Mesenchymal stem cell (in vitro differentiated cells and primary cell): ENCODE data around the gene ATRNL1.

Experiments used
- DNase-seq: peaks from one replicate; pipeline ENCODE4 v3.0.0-alpha.2; 2013
- H2AFZ ChIP-seq: one replicate; pipeline ENCODE4 v1.6.1; 2013; ENCODE audit warnings: low read depth, mild to moderate bottlenecking, control low read depth, inconsistent platforms, low read length, moderate library complexity
- H2AK5ac ChIP-seq: 2 replicates; pipeline ENCODE4 v1.6.1; 2013; ENCODE audit warnings: low read length, moderate library complexity, mild to moderate bottlenecking, inconsistent platforms; ENCODE audit not compliant: severe bottlenecking
- H2BK120ac ChIP-seq: one replicate; pipeline ENCODE4 v1.6.1; 2013; ENCODE audit warnings: low read depth, mild to moderate bottlenecking, inconsistent platforms, low read length, moderate library complexity
- H2BK12ac ChIP-seq, 2 experiments: one replicate each; pipeline ENCODE4 v1.6.1; 2013; ENCODE audit warnings: inconsistent platforms in 2 of 2, low read length in 2 of 2, mild to moderate bottlenecking in 2 of 2, moderate library complexity in 2 of 2, control low read depth in 1 of 2
- H2BK15ac ChIP-seq: one replicate; pipeline ENCODE4 v1.6.1; 2013; ENCODE audit warnings: mild to moderate bottlenecking, low read depth, inconsistent platforms; ENCODE audit not compliant: poor library complexity, severe bottlenecking
- H2BK5ac ChIP-seq: 2 replicates; pipeline ENCODE4 v1.6.1; 2013; ENCODE audit warnings: low read depth, mild to moderate bottlenecking, low read length, control low read depth, inconsistent platforms; ENCODE audit not compliant: poor library complexity, severe bottlenecking
- H3K14ac ChIP-seq, 2 experiments: one replicate each; pipeline ENCODE4 v1.6.1; 2013; ENCODE audit warnings: inconsistent platforms in 2 of 2, low read length in 2 of 2, control low read depth in 1 of 2, mild to moderate bottlenecking in 1 of 2, moderate library complexity in 1 of 2
- H3K18ac ChIP-seq, 2 experiments: one replicate each; pipeline ENCODE4 v1.6.1; 2013; ENCODE audit warnings: inconsistent platforms in 2 of 2, low read length in 2 of 2, control low read depth in 1 of 2, low read depth in 1 of 2, mild to moderate bottlenecking in 1 of 2
- H3K23ac ChIP-seq, 2 experiments: one replicate each; pipeline ENCODE4 v1.6.1; 2013; ENCODE audit warnings: inconsistent platforms in 2 of 2, low read length in 2 of 2, mild to moderate bottlenecking in 2 of 2, moderate library complexity in 2 of 2, control low read depth in 1 of 2
- H3K27ac ChIP-seq: 2 replicates; pipeline ENCODE4 v1.5.1; 2013; ENCODE audit warnings: mild to moderate bottlenecking, moderate library complexity, low read length, control low read depth, inconsistent platforms; ENCODE audit not compliant: poor library complexity, severe bottlenecking
- H3K27me3 ChIP-seq, 2 experiments: 2 replicates each; pipeline versions ENCODE4 v1.6.1 to v1.7.0; 2013; ENCODE audit warnings: low read length in 2 of 2, mild to moderate bottlenecking in 2 of 2, moderate library complexity in 2 of 2, control low read depth in 1 of 2, inconsistent platforms in 1 of 2; ENCODE audit not compliant: control insufficient read depth in 1 of 2, insufficient read depth in 1 of 2
- H3K36me3 ChIP-seq, 2 experiments: 2 replicates each; pipeline versions ENCODE4 v1.6.1 to v1.7.0; 2013; ENCODE audit warnings: low read length in 2 of 2, control low read depth in 1 of 2, inconsistent platforms in 1 of 2, low read depth in 1 of 2, mild to moderate bottlenecking in 1 of 2; ENCODE audit not compliant: insufficient read depth in 2 of 2, control insufficient read depth in 1 of 2
- H3K4ac ChIP-seq, 2 experiments: one replicate each; pipeline ENCODE4 v1.6.1; 2013; ENCODE audit warnings: inconsistent platforms in 2 of 2, low read length in 2 of 2, mild to moderate bottlenecking in 2 of 2, moderate library complexity in 2 of 2, control low read depth in 1 of 2, low read depth in 1 of 2
- H3K4me1 ChIP-seq: 2 replicates; pipeline ENCODE4 v1.6.1; 2013; ENCODE audit warnings: low read depth, low read length, control low read depth; ENCODE audit not compliant: control insufficient read depth, insufficient read depth
- H3K4me2 ChIP-seq: 2 replicates; pipeline ENCODE4 v1.6.1; 2013; ENCODE audit warnings: low read length, mild to moderate bottlenecking, inconsistent platforms; ENCODE audit not compliant: poor library complexity, severe bottlenecking
- H3K4me3 ChIP-seq, 2 experiments: 2 replicates each; pipeline versions ENCODE4 v1.5.1 to v1.7.0; 2013; ENCODE audit warnings: low read length in 2 of 2, mild to moderate bottlenecking in 2 of 2, control low read depth in 1 of 2, low read depth in 1 of 2; ENCODE audit not compliant: insufficient read depth in 1 of 2
- H3K79me1 ChIP-seq: replicated peaks from 2 replicates; pipeline ENCODE4 v1.6.1; 2013; ENCODE audit warnings: mild to moderate bottlenecking, control low read depth, low read length, inconsistent platforms; ENCODE audit not compliant: poor library complexity, severe bottlenecking
- H3K9ac ChIP-seq: 2 replicates; pipeline ENCODE4 v1.7.0; 2013; ENCODE audit warnings: mild to moderate bottlenecking, low read length, moderate library complexity
- H3K9me3 ChIP-seq: 2 replicates; pipeline ENCODE4 v1.7.0; 2013; ENCODE audit warnings: mild to moderate bottlenecking, low read length; ENCODE audit not compliant: control insufficient read depth
- H4K8ac ChIP-seq: one replicate; pipeline ENCODE4 v1.6.1; 2013; ENCODE audit warnings: inconsistent platforms, mild to moderate bottlenecking, low read length, moderate library complexity
- H4K91ac ChIP-seq: one replicate; pipeline ENCODE4 v1.6.1; 2013; ENCODE audit warnings: mild to moderate bottlenecking, low read length, inconsistent platforms
- WGBS: methylation state at CpG from one replicate; pipeline ENCODE4 v1.1.7; 2013; ENCODE audit warnings: mixed read lengths; 5-methylcytosine and 5-hydroxymethylcytosine counted together

The ATRNL1 gene

GRCh38 chr10:115720121-115720520 is 627.0 kb downstream of the ATRNL1 start:
- no peak overlapping the region for H2AK5ac ChIP-seq
- no peaks in the 10 kb centered on the region for H3K9me3 ChIP-seq
- H3K4me2 ChIP-seq, result no peak overlapping the region
- H2BK15ac ChIP-seq, result no peak overlapping the region
- no peak overlapping the region for H3K23ac ChIP-seq
- no peak for DNase-seq
- H3K9ac ChIP-seq, result no peak overlapping the region
- H4K8ac ChIP-seq, result no peak overlapping the region
- no peaks in the 10 kb centered on the region for H3K27me3 ChIP-seq
- no peak overlapping the region for H2BK120ac ChIP-seq
- no peaks in the 10 kb centered on the region for H3K4me1 ChIP-seq
- no peak overlapping the region for H2AFZ ChIP-seq
- no peak overlapping the region for H3K18ac ChIP-seq
- H3K14ac ChIP-seq, result no peak overlapping the region
- H2BK12ac ChIP-seq, result no peak overlapping the region
- no peaks in the 10 kb centered on the region for H3K36me3 ChIP-seq
- no peak overlapping the region for H4K91ac ChIP-seq
- no peak overlapping the region for H3K4me3 ChIP-seq
- 100% methylated on average over 1 of the region's 2 CpGs for WGBS
- H3K27ac ChIP-seq, result no peak overlapping the region
- no peak overlapping the region for H2BK5ac ChIP-seq
- no peaks in the 10 kb centered on the region for H3K79me1 ChIP-seq
- H3K4ac ChIP-seq, result no peak overlapping the region

DNA sequence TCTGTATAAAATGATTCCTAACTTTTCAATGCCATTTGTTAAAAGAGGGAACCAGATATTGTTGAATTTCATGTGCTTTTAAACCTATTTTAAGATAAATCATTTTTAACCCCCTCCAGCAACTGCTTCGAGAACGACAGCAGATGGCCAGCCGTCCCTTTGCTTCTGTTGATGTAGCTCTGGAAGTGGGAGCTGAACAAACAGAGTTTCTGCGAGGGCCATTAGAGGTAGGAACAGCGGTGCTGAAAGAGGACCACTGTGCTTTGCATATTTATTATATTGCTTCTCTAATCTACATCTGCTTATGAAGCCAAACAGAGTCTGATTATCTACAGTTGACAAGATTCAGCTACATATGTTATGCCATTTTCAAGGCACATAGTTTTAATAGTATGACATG is 634.0 kb downstream of the ATRNL1 start:
- Histone ChIP-seq H2BK12ac (no peak overlapping the region), H3K23ac (no peak overlapping the region), H4K91ac (no peak overlapping the region), H3K9ac (no peak overlapping the region), H3K4me1 (no peaks in the 10 kb centered on the region), H3K27me3 (no peaks in the 10 kb centered on the region), H2BK5ac (no peak overlapping the region), H3K9me3 (no peaks in the 10 kb centered on the region), H3K14ac (no peak overlapping the region), H2AK5ac (no peak overlapping the region), H3K27ac (no peak overlapping the region), H3K79me1 (no peaks in the 10 kb centered on the region), H2BK120ac (no peak overlapping the region), H2BK15ac (no peak overlapping the region), H2AFZ (no peak overlapping the region), H3K4me3 (no peak overlapping the region), H3K4ac (no peak overlapping the region), H3K18ac (no peak overlapping the region), H3K36me3 (no peaks in the 10 kb centered on the region), H3K4me2 (no peak overlapping the region), H4K8ac (no peak overlapping the region)
- DNase-seq, result no peak
- WGBS, result 86% methylated on average over 4 of the region's 5 CpGs

DNA sequence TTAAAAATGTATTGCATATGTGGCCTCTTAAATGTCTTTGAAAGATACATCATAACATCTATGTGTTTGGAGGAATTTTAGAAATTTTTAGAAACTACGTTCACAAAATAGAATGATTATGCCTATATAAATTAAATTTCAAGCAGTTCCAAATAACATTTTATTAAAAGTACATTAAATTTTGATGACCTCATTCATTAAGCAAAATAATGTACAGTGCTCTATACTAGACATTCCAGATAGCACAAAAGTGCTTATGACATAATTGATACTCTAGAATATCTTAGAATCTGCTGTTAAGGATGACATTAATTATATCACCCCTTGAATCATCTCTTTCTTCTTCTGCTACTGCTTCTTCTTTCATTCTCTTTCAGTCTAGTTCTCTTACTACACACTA is 650.9 kb downstream of the ATRNL1 start:
- Histone ChIP-seq H3K4me2 (no peak overlapping the region), H3K79me1 (no peaks in the 10 kb centered on the region), H3K9me3 (no peaks in the 10 kb centered on the region), H2AFZ (no peak overlapping the region), H2AK5ac (no peak overlapping the region), H2BK15ac (no peak overlapping the region), H2BK5ac (no peak overlapping the region), H3K4me1 (no peaks in the 10 kb centered on the region), H3K4me3 (no peak overlapping the region), H3K4ac (no peak overlapping the region), H3K23ac (no peak overlapping the region), H3K36me3 (no peaks in the 10 kb centered on the region), H4K8ac (no peak overlapping the region), H4K91ac (no peak overlapping the region), H2BK12ac (no peak overlapping the region), H3K27me3 (no peaks in the 10 kb centered on the region), H3K27ac (no peak overlapping the region), H3K18ac (no peak overlapping the region), H2BK120ac (no peak overlapping the region), H3K14ac (no peak overlapping the region), H3K9ac (no peak overlapping the region)
- DNase-seq, result no peak
- no CpG with 5 or more reads among the region's 1 CpG for WGBS

GRCh38 chr10:115745943-115746342 is 652.8 kb downstream of the ATRNL1 start:
- Histone ChIP-seq H2BK12ac (no peak overlapping the region), H3K4me2 (no peak overlapping the region), H2AK5ac (no peak overlapping the region), H2BK120ac (no peak overlapping the region), H3K9me3 (no peaks in the 10 kb centered on the region), H3K79me1 (no peaks in the 10 kb centered on the region), H4K8ac (no peak overlapping the region), H2AFZ (no peak overlapping the region), H3K23ac (no peak overlapping the region), H3K4ac (no peak overlapping the region), H3K9ac (no peak overlapping the region), H3K4me1 (no peaks in the 10 kb centered on the region), H4K91ac (no peak overlapping the region), H3K14ac (no peak overlapping the region), H3K27me3 (no peaks in the 10 kb centered on the region), H3K36me3 (no peaks in the 10 kb centered on the region), H3K27ac (no peak overlapping the region), H2BK5ac (no peak overlapping the region), H2BK15ac (no peak overlapping the region), H3K4me3 (no peak overlapping the region), H3K18ac (no peak overlapping the region)
- no CpG with 5 or more reads among the region's 2 CpGs for WGBS
- DNase-seq, result no peak
